NCI-H69 (cell line): Measurements from ENCODE around the gene SLC26A2.
A peak's percentile ranks its signal among the peaks of the same experiment; 100 is the strongest.

Source experiments
- DNase-seq: peaks from one replicate; lab custom pipeline; 2025; lab: John Stamatoyannopoulos, UW

Gene SLC26A2

DNA sequence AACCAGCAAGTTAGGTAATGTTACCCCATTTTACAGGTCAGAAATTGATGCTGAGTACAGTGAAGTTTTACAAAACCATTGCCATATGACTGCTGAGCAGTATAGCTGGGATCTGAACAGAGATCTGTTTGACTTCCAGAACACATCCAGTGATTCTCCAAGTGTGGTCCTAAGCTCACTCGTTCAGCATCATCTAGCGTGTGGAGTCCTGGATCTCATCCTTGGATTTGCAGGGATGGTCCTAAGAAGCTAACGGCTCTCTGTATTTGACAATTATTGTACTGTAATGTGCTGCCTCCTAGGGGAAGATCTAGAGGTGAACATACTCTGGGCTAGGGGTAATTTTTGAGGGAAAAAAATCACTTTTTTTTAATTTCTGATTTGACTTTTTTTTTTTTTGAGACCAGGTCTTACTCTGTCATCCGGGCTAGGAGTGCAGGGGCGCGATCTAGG, 1.4 kb downstream of the SLC26A2 start:
- peak; percentile 72 for DNase-seq

DNA sequence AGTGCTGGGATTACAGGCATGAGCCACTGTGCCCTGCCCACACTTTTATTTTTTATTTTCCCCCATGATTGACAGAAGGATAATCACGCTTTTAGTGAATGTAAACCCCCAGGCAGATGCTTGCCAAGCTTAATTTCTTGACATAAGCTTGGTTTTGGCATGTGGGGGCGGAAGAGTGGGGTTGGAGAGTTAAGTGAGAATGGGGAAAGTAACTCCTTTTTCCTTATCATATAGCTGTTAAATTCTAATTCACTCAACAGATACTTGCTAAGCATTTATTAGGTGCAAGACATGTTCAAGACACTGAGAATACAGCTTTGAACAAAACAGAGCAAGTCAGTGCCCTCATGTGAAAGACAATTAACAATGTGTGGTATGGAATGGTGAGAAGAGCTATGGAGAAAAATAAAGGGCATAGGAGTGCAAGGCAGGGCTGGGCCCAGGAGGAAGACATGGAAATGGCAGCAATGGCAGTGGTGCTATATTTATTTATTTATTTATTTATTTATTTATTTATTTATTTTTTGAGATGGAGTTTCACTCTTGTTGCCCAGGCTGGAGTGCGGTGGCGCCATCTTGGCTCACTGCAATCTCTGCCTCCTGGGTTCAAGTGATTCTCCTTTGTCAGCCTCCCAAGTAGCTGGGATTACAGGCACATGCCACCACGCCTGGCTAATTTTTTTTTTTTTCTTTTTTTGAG, 2.2 kb downstream of the SLC26A2 start:
- no peak for DNase-seq

DNA sequence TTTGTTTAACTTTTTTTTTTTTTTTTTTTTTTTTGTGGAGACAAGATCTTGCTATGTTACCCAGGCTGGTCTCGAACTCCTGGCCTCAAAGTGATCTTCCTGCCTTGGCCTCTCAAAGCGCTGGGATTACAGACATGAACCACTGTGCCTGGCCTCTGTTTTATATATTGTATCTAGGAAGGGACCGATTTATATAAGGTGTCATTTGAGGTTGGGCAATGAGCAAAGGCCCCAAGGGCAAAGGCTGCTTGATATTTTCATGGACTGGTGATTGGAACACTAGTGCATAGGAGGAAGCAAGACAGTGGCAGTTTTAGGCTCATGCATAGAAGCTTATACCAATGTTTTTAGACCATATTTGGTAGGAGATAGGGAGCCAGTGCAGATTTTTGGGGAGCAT, 3.2 kb downstream of the SLC26A2 start:
- no peak for DNase-seq

DNA sequence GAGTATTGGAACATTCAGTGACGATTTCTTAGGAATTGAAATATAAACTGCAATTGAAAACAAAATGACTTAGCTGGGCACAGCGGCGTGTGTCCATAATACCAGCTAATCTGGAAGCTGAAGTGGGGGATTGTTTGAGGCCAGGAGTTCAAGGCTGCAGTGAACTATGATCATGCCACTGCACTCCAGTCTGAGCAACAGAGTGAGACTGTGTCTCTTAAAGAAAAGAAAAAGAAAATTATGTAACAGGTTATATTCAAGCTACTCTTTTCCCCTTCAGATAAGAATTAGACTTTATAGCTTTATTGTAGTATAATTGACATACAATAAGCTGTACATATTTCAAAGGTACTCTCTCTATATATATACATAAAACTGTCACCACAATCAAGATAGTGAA, 6.4 kb downstream of the SLC26A2 start:
- DNase-seq, result no peak

DNA sequence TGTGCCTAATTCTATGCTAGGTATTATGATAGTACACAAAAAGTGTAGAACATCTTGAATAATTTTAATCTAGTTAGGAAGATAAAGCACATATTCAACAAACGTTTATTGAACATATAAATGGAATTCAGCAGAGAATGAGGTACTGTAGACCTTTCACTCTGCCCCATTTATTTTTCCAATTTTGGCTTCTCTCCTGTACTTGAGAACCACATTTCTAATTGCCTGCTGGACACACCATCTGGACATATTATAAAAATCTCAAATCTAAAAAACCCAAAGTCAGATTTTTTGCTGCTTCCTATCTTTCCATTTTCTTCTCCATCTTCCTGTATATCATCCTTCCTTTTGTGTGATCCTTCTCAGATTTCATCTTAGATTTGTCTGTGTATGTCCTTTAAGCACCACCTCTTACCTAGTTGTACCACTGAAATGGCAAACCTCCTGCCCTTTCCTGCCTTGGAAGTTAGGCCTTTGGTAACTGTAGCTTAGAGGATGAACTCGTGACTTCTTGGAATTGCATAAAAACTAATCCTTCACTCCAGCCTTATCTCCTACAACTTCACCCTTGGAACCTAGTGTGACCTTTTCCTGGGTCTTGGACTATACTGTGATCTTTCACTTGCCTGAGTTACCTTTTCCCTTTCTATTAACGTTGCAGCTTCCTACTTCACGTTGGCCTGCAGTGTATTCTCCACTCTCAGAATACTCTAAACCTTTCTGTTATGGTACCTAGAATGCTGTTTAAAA, 8.8 kb downstream of the SLC26A2 start:
- no peak for DNase-seq

DNA sequence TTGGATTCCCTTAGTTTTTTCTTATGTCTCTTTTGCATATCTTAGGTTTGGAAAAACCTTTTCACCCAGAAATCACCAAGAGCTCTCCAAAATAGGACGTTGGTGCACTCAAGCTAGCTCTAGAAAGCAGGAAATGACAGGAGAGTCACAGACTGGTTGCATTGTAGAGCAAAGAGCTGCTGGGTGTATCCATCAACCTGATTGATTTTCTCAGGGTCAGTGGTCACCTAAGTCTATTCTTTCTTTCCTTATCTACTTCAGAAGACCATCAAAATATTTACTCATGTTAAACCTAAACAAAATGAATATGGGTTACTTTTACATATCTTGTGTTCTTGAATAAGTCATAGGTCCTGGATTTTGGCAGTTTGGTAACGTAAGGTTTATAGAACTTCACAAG, 14.9 kb downstream of the SLC26A2 start:
- no peak for DNase-seq

DNA sequence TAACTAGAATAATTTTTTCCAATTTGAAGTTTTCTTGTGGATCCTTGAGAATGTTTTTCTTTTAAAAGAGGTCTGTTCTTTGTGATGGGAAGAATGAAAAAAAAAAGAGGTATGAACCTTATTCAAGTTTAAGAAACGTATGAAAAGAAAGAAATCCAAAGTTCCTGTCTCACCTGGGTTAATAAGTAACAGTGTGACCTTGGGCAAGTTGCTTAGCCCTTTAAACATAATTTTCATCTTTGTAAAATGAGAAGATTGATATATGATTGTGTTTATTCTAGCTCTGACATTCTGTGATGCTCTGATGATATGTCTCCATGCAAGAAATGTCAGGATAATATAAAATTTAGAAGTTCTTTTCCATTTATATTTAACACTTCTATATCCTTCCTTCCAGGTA, 19.3 kb downstream of the SLC26A2 start:
- no peak for DNase-seq

DNA sequence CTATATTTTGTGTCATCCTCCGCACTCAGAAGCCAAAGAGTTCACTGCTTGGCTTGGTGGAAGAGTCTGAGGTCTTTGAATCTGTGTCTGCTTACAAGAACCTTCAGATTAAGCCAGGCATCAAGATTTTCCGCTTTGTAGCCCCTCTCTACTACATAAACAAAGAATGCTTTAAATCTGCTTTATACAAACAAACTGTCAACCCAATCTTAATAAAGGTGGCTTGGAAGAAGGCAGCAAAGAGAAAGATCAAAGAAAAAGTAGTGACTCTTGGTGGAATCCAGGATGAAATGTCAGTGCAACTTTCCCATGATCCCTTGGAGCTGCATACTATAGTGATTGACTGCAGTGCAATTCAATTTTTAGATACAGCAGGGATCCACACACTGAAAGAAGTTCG, 20.6 kb downstream of the SLC26A2 start:
- no peak for DNase-seq

DNA sequence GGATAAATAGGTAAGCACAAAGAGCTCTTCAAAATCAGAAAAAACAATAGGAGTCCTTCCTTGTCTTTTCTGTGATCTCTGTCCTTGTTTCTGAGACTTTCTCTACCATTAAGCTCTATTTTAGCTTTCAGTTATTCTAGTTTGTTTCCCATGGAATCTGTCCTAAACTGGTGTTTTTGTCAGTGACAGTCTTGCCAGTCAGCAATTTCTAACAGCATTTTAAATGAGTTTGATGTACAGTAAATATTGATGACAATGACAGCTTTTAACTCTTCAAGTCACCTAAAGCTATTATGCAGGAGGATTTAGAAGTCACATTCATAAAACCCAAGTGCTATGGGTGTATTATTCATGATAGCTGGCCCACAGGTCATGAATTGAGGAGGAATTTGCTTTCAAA, 21.9 kb downstream of the SLC26A2 start:
- no peak for DNase-seq

DNA sequence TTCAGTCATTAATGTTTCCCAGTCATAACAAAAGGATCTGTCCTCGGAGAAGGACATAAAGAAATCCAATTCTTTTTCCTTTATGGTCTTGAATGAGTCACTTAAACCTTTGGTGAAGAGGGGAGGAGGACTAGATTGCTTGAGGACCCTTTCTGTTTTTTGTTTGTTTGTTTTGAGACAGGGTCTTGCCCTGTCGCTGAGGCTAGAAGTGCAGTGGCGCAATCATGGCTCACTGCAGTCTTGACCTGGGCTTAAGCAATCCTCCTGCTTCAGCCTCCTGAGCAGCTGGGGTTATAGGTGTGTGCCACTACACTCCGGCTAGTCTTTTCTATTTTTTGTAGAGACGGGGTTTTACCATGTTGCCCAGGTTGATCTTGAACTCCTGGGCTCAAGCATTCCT, 27.6 kb downstream of the SLC26A2 start:
- no peak for DNase-seq

DNA sequence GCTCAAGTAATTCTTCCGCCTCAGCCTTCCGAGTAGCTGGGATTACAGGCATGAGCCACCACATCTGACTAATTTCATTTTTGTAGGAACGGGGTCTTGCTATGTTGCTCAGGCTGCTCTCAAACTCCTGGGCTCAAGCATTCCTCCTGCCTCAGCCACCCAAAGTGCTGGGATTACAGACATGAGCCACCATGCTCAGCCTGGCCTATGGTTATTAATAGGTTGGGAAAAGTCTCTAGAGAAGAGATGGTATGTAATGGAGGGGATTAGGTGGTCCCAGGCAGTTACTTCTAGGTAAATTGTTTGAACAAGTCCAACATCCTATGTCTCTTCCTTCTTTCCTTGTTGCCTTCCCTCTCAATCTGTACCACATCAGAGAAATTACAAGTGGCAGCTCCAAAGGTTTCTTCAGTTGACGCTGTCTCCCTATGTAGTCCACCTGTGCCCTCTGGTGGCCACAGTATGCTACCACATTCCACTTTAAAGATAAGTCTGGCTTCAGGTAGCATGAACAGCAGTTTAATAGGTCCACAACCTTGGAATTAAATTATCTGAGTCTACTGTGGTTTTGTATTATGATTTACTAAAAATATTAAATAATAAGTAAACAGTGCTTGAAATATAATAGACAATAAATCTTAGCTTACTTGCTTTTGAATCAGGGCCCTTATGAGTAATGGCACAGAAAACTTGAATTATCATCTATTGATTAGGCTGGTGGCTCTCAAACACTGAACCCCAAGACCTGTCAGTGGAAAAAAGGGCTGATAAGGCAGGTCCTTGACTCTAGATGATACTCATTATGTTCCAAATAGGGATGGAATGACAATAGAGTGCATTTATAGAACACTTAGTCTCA, 30.2 kb downstream of the SLC26A2 start:
- DNase-seq, result peak; percentile 85

DNA sequence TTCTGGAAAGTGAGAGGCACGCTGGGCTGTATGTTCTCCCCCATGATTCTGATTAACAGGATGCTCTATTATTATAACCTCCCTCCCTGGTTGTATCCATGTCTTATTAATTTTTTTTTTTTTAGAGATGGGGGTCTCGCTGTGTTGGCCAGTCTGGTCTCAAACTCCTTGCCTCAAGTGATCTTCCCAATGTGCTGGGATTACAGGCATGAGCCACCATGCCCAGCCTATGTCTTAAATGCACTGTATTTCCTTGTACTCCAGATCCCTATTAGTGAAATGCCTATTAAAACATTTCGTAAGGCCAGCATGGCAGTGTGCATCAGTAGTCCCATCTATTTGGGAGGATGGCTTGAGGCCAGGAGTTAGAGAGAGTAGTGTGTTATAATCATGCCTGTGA, 32.9 kb downstream of the SLC26A2 start:
- DNase-seq, result no peak

DNA sequence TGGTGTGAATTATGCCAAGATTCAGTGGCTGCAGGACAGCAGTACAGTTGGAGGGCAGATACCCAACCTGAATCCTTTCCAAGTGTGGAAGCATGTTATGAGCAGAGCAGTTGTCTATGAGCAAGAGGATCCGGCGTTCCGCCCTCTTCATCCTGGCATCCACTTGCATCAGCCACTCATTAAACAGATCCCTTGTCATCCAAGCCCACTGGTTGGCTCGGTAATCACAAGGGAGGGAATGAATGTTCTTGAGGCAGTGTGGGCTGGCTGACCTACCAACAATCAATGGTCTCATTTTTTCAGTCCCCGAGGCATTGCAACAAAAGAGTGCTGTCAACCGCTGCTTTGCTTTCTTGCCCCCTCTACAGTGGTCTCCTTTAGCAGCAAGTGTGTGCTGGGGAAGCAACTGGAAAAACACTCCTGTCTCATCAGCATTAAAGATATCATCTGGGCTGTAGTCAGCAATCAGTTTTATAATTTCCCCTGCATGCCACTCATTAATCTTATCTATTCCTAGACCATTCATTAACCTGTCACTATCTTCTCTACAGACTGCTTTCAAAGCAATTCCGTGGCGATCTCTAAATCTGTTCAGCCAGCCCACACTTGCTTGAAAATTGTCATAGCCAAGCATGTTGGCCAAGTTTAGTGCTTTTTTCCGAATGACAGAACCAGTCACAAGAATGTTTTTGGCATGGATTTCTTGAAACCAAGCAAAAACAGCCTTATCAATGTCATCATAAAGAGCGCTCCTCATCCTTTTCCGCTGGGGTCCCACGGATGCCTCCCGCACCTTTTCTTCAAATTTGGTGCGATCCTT, 35.0 kb downstream of the SLC26A2 start:
- no peak for DNase-seq

DNA sequence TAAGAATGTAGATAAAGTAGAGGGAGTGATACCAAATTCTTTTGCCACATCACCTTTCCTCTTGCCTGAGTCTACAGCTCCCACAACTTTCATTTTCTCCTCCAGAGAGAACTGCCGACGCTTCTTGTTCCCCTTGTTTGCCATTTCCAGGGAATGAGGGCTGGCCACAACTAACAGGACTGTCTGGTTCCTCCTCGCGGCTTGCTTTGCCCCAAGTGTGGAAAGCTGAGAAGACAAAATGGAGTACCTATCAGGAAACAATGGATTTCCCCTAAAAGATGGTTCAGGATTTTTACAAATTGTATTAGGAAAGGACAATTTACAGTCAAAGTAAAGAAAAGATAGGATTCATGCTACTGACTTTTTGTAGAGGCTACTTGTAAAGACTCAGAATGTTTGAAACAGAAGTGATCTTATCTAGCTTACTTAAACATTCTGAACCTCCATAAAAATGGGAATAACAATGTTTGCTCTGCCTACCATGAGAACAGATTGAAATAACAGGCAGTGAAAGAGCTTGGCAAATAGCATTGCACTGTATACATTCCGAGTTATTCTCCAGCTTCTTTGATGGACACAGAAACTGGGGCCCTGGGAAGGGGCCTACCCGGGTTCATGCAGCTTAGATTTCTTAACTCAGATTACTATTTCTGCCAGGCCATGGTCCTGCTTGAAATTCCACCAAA, 35.8 kb downstream of the SLC26A2 start:
- DNase-seq, result no peak

DNA sequence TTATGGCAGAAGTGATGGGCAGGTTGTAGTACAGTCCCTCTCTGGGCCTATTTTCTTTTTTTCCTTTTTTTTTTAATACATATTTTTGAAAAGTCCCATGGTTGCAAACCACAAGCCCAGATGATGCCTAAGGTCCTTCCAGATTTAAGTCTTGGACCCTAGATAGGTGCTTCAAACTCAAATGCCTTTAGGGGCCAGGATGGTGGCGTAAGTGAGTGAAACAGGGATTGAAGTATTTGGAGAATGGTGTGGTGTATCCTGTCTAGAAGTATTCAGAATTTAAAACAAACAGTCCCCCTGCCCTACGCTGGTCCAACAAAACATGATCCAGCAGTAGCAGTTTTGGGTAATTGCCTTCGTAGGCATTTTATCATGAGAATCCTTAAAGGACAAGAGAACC, 37.7 kb downstream of the SLC26A2 start:
- no peak for DNase-seq

DNA sequence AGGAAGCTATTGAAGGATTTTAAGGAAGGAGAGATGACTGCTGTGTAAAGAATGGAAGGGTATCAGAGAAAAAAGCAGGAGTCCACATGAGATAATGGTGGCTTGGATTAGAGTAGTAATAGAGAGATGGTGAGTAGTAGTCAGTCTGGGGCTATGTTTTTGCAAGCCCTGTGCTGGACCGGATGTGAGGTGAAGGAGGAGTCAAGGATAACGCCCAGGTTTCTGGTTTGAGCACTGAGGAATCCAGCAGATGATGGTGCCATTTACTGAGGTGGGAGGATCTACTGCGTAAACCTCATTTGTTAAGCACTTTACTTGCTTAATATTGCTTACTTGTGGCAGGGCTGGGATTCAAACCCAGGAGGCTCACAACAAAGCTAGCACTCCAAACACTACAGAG, 38.8 kb downstream of the SLC26A2 start:
- no peak for DNase-seq

DNA sequence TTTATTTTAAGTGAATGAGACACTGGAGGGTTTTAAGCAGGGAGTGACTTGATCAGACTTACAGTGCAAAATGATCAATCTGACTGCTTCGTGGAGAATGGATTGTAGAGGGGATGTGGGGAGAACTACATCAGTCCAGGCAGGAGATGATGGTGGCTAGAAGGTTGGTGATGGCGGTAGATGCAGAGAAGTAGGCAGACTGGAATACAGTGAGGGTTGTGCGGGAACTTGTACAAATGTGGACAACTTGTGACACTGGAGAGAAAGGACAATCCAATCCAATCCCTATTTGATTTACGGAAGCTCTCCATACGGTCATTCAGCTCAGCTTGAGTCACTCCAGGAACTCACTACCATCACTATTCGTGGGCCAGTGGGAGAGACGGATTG, 39.3 kb downstream of the SLC26A2 start:
- DNase-seq, result no peak

DNA sequence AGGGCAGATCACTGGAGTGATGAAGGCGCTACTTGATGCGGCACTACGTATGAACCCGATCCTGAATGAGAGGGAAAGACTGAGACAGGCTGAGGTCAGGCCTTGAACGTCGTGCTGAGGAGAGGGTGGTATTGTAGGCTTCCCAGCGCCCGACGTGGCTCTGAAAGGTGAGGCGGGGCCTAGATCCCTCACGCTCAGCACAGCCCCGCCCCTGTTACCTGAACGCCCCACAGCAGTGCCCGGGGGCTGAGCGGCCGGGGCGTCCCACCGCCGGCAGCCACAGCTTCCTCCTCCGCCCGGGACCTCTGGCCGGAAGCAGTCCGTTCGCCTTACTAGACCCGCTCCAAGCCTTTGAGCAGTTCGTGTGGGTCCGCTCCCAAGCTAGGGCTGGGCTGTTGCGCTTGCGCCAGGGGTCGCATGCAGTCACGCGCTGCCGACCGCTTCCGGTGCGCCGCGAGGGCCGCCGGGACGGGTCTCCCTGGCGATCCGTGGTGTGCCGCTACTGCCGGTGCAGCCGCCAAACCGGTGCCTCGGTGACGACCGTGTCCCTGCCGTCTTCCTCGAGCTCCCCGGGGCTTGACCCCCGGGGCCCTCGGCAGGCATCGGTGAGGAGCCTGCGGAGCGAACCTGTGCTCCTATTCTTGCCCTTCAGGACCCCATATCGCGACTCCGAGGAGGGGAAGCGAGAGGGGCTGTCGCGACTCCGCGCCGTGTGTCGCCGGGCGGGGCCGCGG, 39.9 kb downstream of the SLC26A2 start, which contains the start of the genes HMGXB3 and TIGD6:
Gene HMGXB3 (plus strand): TSS at position 484 of the 734 bp plus-strand sequence. CDS start 4,114 bp downstream, outside the sequence.
Gene TIGD6 (minus strand): TSS at position 399 of the 734 bp plus-strand sequence. CDS start 4,306 bp downstream, outside the sequence.
- DNase-seq, result peak; percentile 97

DNA sequence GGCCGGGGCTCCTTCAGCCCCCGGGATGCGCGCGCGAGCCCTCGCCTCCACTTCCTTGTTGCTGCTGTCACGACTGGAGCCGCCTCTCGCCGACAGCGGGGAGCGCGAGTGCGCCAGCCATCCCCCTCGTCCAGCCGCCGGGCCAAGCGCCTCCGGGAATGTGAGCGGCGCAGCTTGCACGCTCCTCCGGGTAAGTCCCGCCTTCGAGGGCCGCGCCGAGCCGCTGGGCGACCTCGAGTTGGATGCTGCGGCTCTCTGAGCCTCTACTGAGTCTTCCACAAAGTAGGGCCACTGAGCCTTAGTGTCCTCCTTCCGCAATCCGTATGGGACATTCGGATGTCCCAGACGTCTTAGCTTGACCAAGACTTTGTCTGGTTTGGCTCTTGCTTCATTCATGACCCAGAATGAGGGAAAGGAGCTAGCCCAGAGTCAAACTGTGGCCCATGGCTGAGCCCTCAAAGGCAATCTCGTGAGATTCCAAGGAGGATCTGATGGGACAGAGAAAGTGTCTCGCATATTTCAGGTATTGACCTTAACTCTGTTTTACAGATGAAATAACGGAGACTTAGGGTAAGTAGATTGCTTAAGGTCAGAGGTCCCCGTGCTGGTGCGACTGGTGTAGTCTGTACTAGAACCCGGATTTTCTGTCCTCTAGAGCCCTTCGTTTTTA, 40.6 kb downstream of the SLC26A2 start:
- peak; percentile 54 for DNase-seq
